Activated CD8-positive, alpha-beta memory T cell treated with anti-CD3 and anti-CD28 coated beads, Interleukin-2, amount 50 U/mL, for 48 hours (primary cell): ENCODE data around the gene SHROOM3.

Source experiments
- DNase-seq: peaks from one replicate; pipeline ENCODE4 v3.0.0-alpha.2; 2020

SHROOM3 gene

GRCh38 chr4:76732246-76732645 lies 297.2 kb downstream of the SHROOM3 start:
- DNase-seq, result no peak

GRCh38 chr4:76733068-76733771 lies 298.2 kb downstream of the SHROOM3 start:
- DNase-seq, result no peak

GRCh38 chr4:76736414-76736813 lies 301.4 kb downstream of the SHROOM3 start:
- no peak for DNase-seq

- DNase-seq, result no peak
Measured at GRCh38 chr4:76737180-76737579, 302.2 kb downstream of the SHROOM3 start.

GRCh38 chr4:76737771-76738085 lies 302.7 kb downstream of the SHROOM3 start:
- DNase-seq, result no peak

- no peak for DNase-seq
Measured at GRCh38 chr4:76738086-76738931, 303.3 kb downstream of the SHROOM3 start.

- DNase-seq, result no peak
Measured at GRCh38 chr4:76740192-76740591, 305.2 kb downstream of the SHROOM3 start.

- DNase-seq, result no peak
Measured at GRCh38 chr4:76740866-76741662, 306.0 kb downstream of the SHROOM3 start.

GRCh38 chr4:76741663-76742020 lies 306.6 kb downstream of the SHROOM3 start:
- no peak for DNase-seq

- no peak for DNase-seq
Measured at GRCh38 chr4:76744241-76744921, 309.4 kb downstream of the SHROOM3 start.

GRCh38 chr4:76745240-76745639 lies 310.2 kb downstream of the SHROOM3 start:
- DNase-seq, result no peak

GRCh38 chr4:76747563-76747962 lies 312.5 kb downstream of the SHROOM3 start:
- DNase-seq, result no peak

- DNase-seq, result no peak
Measured at GRCh38 chr4:76748649-76749048, 313.6 kb downstream of the SHROOM3 start.

- DNase-seq, result no peak
Measured at GRCh38 chr4:76749355-76749754, 314.3 kb downstream of the SHROOM3 start.

- DNase-seq, result no peak
Measured at GRCh38 chr4:76750716-76751115, 315.7 kb downstream of the SHROOM3 start.

GRCh38 chr4:76751612-76752343 lies 316.7 kb downstream of the SHROOM3 start:
- DNase-seq, result no peak

GRCh38 chr4:76752861-76753501 lies 318.0 kb downstream of the SHROOM3 start:
- no peak for DNase-seq

GRCh38 chr4:76753814-76754213 lies 318.8 kb downstream of the SHROOM3 start:
- DNase-seq, result no peak

GRCh38 chr4:76754439-76754838 lies 319.4 kb downstream of the SHROOM3 start:
- DNase-seq, result no peak

- DNase-seq, result no peak
Measured at GRCh38 chr4:76755756-76756155, 320.7 kb downstream of the SHROOM3 start.

- no peak for DNase-seq
Measured at GRCh38 chr4:76756416-76756815, 321.4 kb downstream of the SHROOM3 start.

- DNase-seq, result no peak
Measured at GRCh38 chr4:76757418-76757939, 322.4 kb downstream of the SHROOM3 start.
